ENCODE data around the gene WNT4.

DNA sequence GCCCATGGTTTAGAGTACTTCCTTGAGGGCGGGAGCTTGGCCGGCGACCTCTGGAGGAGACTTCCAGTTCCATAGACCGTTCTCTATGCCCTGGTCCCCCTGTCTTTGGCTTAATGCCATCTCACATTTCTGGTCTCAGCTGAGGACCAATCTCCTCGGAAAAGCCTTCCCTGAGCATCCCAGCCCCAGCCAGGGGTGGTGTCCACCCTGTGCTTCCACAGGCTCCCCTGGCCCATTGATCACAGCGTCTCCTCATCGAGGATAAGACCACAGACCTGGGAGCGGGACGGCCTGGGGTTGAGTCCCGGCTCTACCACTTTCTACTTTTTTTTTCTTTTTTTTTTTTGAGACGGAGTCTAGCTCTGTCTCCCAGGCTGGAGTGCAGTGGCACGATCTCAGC, 14.5 kb downstream of the WNT4 start:
- TF ChIP-seq, protein P1, sequence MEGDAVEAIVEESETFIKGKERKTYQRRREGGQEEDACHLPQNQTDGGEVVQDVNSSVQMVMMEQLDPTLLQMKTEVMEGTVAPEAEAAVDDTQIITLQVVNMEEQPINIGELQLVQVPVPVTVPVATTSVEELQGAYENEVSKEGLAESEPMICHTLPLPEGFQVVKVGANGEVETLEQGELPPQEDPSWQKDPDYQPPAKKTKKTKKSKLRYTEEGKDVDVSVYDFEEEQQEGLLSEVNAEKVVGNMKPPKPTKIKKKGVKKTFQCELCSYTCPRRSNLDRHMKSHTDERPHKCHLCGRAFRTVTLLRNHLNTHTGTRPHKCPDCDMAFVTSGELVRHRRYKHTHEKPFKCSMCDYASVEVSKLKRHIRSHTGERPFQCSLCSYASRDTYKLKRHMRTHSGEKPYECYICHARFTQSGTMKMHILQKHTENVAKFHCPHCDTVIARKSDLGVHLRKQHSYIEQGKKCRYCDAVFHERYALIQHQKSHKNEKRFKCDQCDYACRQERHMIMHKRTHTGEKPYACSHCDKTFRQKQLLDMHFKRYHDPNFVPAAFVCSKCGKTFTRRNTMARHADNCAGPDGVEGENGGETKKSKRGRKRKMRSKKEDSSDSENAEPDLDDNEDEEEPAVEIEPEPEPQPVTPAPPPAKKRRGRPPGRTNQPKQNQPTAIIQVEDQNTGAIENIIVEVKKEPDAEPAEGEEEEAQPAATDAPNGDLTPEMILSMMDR (IDR thresholded peaks at IDR 0.05) = no peak
- TF ChIP-seq, protein P2, sequence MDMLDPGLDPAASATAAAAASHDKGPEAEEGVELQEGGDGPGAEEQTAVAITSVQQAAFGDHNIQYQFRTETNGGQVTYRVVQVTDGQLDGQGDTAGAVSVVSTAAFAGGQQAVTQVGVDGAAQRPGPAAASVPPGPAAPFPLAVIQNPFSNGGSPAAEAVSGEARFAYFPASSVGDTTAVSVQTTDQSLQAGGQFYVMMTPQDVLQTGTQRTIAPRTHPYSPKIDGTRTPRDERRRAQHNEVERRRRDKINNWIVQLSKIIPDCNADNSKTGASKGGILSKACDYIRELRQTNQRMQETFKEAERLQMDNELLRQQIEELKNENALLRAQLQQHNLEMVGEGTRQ (IDR thresholded peaks at IDR 0.05) = no peak
- no peak for TF ChIP-seq RCOR1 (IDR thresholded peaks at IDR 0.05; ENCODE audit: low read depth, low read length)

Measured in A549 (cell line).